KG1 (cell line): ENCODE results near the gene CEP112.

Experiments
- DNase-seq: peaks from one replicate; lab custom pipeline; 2025; lab: John Stamatoyannopoulos, UW

The CEP112 gene

GRCh38 chr17:65593092-65593854, 598.7 kb downstream of the CEP112 start:
- DNase-seq = no peak

GRCh38 chr17:65592125-65592965, 599.6 kb downstream of the CEP112 start:
- DNase-seq = no peak

- DNase-seq = no peak
Observed at GRCh38 chr17:65589321-65589720, 602.6 kb downstream of the CEP112 start.

- DNase-seq = no peak
Observed at GRCh38 chr17:65588181-65588808, 603.6 kb downstream of the CEP112 start.

- DNase-seq = no peak
Observed at GRCh38 chr17:65587534-65588180, 604.3 kb downstream of the CEP112 start.

- DNase-seq = no peak
Observed at GRCh38 chr17:65586899-65587298, 605.0 kb downstream of the CEP112 start.
